T-cell (primary cell): ENCODE results near the gene SYT2. TPM values are rescaled to one million over a fixed set of nuclear protein-coding genes. Genes with fewer than 3 reads are reported as not detected.

Experiments used
- ATAC-seq, 4 experiments: fragments of 200-7000 bp in 3 of 4; fragments of 150-1000 bp in 1 of 4; cut with Tn5 transposase; replicated peaks in 1 of 4; 1 replicate in 3 of 4; 2 replicates in 1 of 4; pipeline ENCODE4 v1.10.0; 2021; ENCODE audit warnings: moderate library complexity in 3 of 4, mild to moderate bottlenecking in 2 of 4, moderate number of reproducible peaks in 1 of 4
- CTCF ChIA-PET, 2 donors: fragments of 300-600 bp; sonication (Branson Sonifier 250); formaldehyde crosslinking; loops; one replicate each; lab custom pipeline; 2022; ENCODE audit warnings: antibody characterized with exemption in 2 of 2; lab: Charles Lee
- POLR2A ChIA-PET, 2 donors: fragments of 300-600 bp; sonication (Branson Sonifier 250); formaldehyde crosslinking; loops; one replicate each; lab custom pipeline; 2022; ENCODE audit warnings: antibody characterized with exemption in 2 of 2; lab: Charles Lee
- DNase-seq, 35 experiments: peaks; one replicate each; pipeline versions ENCODE4 v3.0.0 to v3.0.0-alpha.2; 2013 to 2023
- H3K27ac ChIP-seq: one replicate; pipeline ENCODE4 v1.5.1; 2013; ENCODE audit warnings: low read length
- H3K27me3 ChIP-seq, 2 experiments: replicated peaks in 1 of 2; 1 replicate in 1 of 2; 2 replicates in 1 of 2; pipeline versions ENCODE4 v1.6.1 to v1.7.0; 2013; ENCODE audit warnings: low read length in 1 of 2, mixed read lengths in 1 of 2; ENCODE audit not compliant: control insufficient read depth in 2 of 2, insufficient read depth in 2 of 2; ENCODE audit errors: extremely low read depth in 1 of 2
- H3K36me3 ChIP-seq, 2 donors: 1 replicate in 1 of 2; 2 replicates in 1 of 2; pipeline versions ENCODE4 v1.6.1 to v1.7.0; 2013; ENCODE audit warnings: low read length in 1 of 2; ENCODE audit not compliant: control insufficient read depth in 2 of 2, insufficient read depth in 1 of 2; ENCODE audit errors: extremely low read depth in 1 of 2
- H3K4me1 ChIP-seq, 2 experiments: 1 replicate in 1 of 2; 2 replicates in 1 of 2; pipeline versions ENCODE4 v1.6.1 to v1.7.0; 2013; ENCODE audit warnings: low read length in 2 of 2, mixed read lengths in 1 of 2; ENCODE audit not compliant: insufficient read depth in 2 of 2, control insufficient read depth in 1 of 2; ENCODE audit errors: extremely low read depth in 1 of 2
- H3K4me3 ChIP-seq, 2 donors: 1 replicate in 1 of 2; 2 replicates in 1 of 2; pipeline versions ENCODE4 v1.5.1 to v1.7.0; 2013; ENCODE audit warnings: mild to moderate bottlenecking in 2 of 2, low read length in 1 of 2, moderate library complexity in 1 of 2; ENCODE audit not compliant: control insufficient read depth in 1 of 2; ENCODE audit errors: extremely low read depth in 1 of 2
- H3K9me3 ChIP-seq: 2 replicates; pipeline ENCODE4 v1.7.0; 2013
- H3K27ac Mint-ChIP-seq, 2 donors: one replicate each; pipeline ENCODE4 v1.8.0; 2020 to 2021; ENCODE audit warnings: mild to moderate bottlenecking in 2 of 2, mixed read lengths in 2 of 2
- H3K27me3 Mint-ChIP-seq, 2 donors: one replicate each; pipeline ENCODE4 v1.8.0; 2021 to 2022; ENCODE audit warnings: mixed read lengths in 2 of 2
- H3K36me3 Mint-ChIP-seq: one replicate; pipeline ENCODE4 v1.8.0; 2021; ENCODE audit warnings: mixed read lengths
- H3K4me1 Mint-ChIP-seq, 3 donors: one replicate each; pipeline ENCODE4 v1.8.0; 2020 to 2022; ENCODE audit warnings: mixed read lengths in 3 of 3, mild to moderate bottlenecking in 1 of 3
- H3K4me3 Mint-ChIP-seq, 3 donors: one replicate each; pipeline ENCODE4 v1.8.0; 2020 to 2022; ENCODE audit warnings: mild to moderate bottlenecking in 3 of 3, mixed read lengths in 3 of 3, moderate library complexity in 3 of 3
- H3K9me3 Mint-ChIP-seq, 3 donors: one replicate each; pipeline ENCODE4 v1.8.0; 2020 to 2022; ENCODE audit warnings: mixed read lengths in 3 of 3
- WGBS: methylation state at CpG from one replicate; pipeline ENCODE4 v1.1.5; 2013; ENCODE audit warnings: missing lambda C conversion rate; ENCODE audit not compliant: insufficient coverage; 5-methylcytosine and 5-hydroxymethylcytosine counted together
- total RNA-seq, 35 experiments: library from RNA in 6 of 35; stranded (reverse) in 6 of 35; fragments of 120-200 nt in 1 of 35; gene quantifications; one replicate each; pipeline versions ENCODE4 v1.2.1 to v1.2.4 and lab custom pipeline; 2013 to 2026

Gene SYT2
- total RNA-seq, 5 donors from 2014 or later (not counting 1 experiment from before 2014, with no cell fraction given), result 0.03 to 0.07 (median 0.06) TPM; not detected in 2

GRCh38 chr1:202663131-202663530 is 47.1 kb downstream of the SYT2 start:
- WGBS, result 64% methylated on average over 7 of the region's 10 CpGs
- CTCF ChIA-PET, result no interaction called here

DNA sequence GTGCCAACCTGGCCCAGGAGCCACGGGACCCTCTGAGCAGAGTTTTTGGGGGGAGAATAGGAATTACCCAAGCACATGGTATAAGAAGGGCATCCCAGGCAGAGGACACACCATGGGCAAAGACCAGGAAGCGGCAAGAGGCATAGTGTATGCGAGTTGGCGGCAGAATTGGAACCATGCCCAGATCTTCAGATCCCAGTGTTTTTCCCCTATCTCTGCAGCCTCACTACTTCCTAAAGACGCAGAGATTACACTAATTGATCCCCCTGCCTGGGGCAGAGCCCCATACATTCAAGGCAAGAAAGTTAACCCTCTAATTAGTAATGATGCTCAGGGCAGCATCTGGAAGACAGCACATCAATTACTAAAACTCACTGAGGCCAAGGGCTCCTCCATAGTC is 48.2 kb downstream of the SYT2 start:
- peaks cover under 1 to 51% of the 10 kb centered on the region in 2 experiments for H3K27me3 ChIP-seq
- H3K27ac ChIP-seq, result no peak overlapping the region
- Mint-ChIP-seq H3K27ac (no peak overlapping the region), H3K36me3 (no peaks in the 10 kb centered on the region), H3K27me3 (peaks cover 45 to 46% of the 10 kb centered on the region in 2 donors), H3K4me3 (no peak overlapping the region), H3K9me3 (no peaks in the 10 kb centered on the region), H3K4me1 (no peaks in the 10 kb centered on the region)
- no peaks in the 10 kb centered on the region for H3K9me3 ChIP-seq
- H3K36me3 ChIP-seq, result no peaks in the 10 kb centered on the region
- ATAC-seq, result no peak
- CTCF ChIA-PET, result interaction anchor here in 1 of 2 donors (0.5 kb wide), 2 partner anchors 32 to 151 kb away, joined by 3 to 4 read pairs; no protein-coding TSS in a partner anchor
- 64% methylated on average over 5 of the region's 5 CpGs for WGBS
- POLR2A ChIA-PET, result no interaction called here
- H3K4me3 ChIP-seq, result no peak overlapping the region
- DNase-seq, result no peak
- H3K4me1 ChIP-seq, result no peaks in the 10 kb centered on the region

More at GRCh38 chr1:202663131-202663530, 47.1 kb downstream of the SYT2 start:
- Mint-ChIP-seq H3K27ac (no peak overlapping the region), H3K9me3 (no peaks in the 10 kb centered on the region), H3K36me3 (no peaks in the 10 kb centered on the region), H3K27me3 (peaks cover 39 to 44% of the 10 kb centered on the region in 2 donors), H3K4me1 (no peaks in the 10 kb centered on the region), H3K4me3 (no peak overlapping the region)
- no peaks in the 10 kb centered on the region for H3K9me3 ChIP-seq
- peaks cover 0 to 40% of the 10 kb centered on the region in 2 experiments for H3K27me3 ChIP-seq
- no peaks in the 10 kb centered on the region for H3K4me1 ChIP-seq
- POLR2A ChIA-PET, result no interaction called here
- H3K4me3 ChIP-seq, result no peak overlapping the region
- H3K27ac ChIP-seq, result no peak overlapping the region
- ATAC-seq (no peak), DNase-seq (no peak)
- H3K36me3 ChIP-seq, result no peaks in the 10 kb centered on the region

GRCh38 chr1:202661136-202661845 is 49.0 kb downstream of the SYT2 start:
- DNase-seq (peak in 1 of 35 experiments; percentile 27), ATAC-seq (peak in 1 of 4 experiments; percentile 32)
- POLR2A ChIA-PET, result no interaction called here
- Histone ChIP-seq H3K9me3 (no peaks in the 10 kb centered on the region), H3K27ac (no peak overlapping the region), H3K36me3 (no peaks in the 10 kb centered on the region), H3K4me1 (no peaks in the 10 kb centered on the region), H3K4me3 (no peak overlapping the region), H3K27me3 (peaks cover 4 to 59% of the 10 kb centered on the region in 2 experiments)
- H3K4me3 Mint-ChIP-seq, result no peak overlapping the region
- H3K27me3 Mint-ChIP-seq, result peaks cover 50 to 51% of the 10 kb centered on the region in 2 donors
- H3K27ac Mint-ChIP-seq, result no peak overlapping the region
- 57% methylated on average over 9 of the region's 13 CpGs for WGBS
- H3K4me1 Mint-ChIP-seq, result no peaks in the 10 kb centered on the region
- CTCF ChIA-PET, result interaction anchor here in 1 of 2 donors (0.5 kb wide), 1 partner anchor 150 kb away, joined by 3 read pairs; no protein-coding TSS in a partner anchor
- no peaks in the 10 kb centered on the region for H3K36me3 Mint-ChIP-seq
- H3K9me3 Mint-ChIP-seq, result no peaks in the 10 kb centered on the region

GRCh38 chr1:202659974-202660373 is 50.3 kb downstream of the SYT2 start:
- H3K27ac Mint-ChIP-seq, result no peak overlapping the region
- no peaks in the 10 kb centered on the region for H3K4me1 ChIP-seq
- no peak overlapping the region for H3K4me3 Mint-ChIP-seq
- ChIA-PET POLR2A (no interaction called here), CTCF (interaction anchor here in 1 of 2 donors (0.6 to 0.7 kb wide), 2 partner anchors 86 to 158 kb away, joined by 3 read pairs; no protein-coding TSS in a partner anchor)
- no peaks in the 10 kb centered on the region for H3K4me1 Mint-ChIP-seq
- peaks cover 57 to 58% of the 10 kb centered on the region in 2 donors for H3K27me3 Mint-ChIP-seq
- H3K9me3 ChIP-seq, result no peaks in the 10 kb centered on the region
- no peaks in the 10 kb centered on the region for H3K36me3 ChIP-seq
- no peaks in the 10 kb centered on the region for H3K9me3 Mint-ChIP-seq
- 44% methylated on average over 2 of the region's 3 CpGs for WGBS
- no peak for ATAC-seq
- DNase-seq, result no peak
- peaks cover 4 to 72% of the 10 kb centered on the region in 2 experiments for H3K27me3 ChIP-seq
- no peaks in the 10 kb centered on the region for H3K36me3 Mint-ChIP-seq
- H3K27ac ChIP-seq, result no peak overlapping the region
- no peak overlapping the region for H3K4me3 ChIP-seq

GRCh38 chr1:202659541-202659940 is 50.7 kb downstream of the SYT2 start:
- Mint-ChIP-seq H3K9me3 (no peaks in the 10 kb centered on the region), H3K4me3 (no peak overlapping the region), H3K27me3 (peaks cover 61 to 62% of the 10 kb centered on the region in 2 donors), H3K4me1 (no peaks in the 10 kb centered on the region), H3K27ac (no peak overlapping the region), H3K36me3 (no peaks in the 10 kb centered on the region)
- WGBS, result 49% methylated on average over 3 of the region's 6 CpGs
- H3K27ac ChIP-seq, result no peak overlapping the region
- DNase-seq (no peak), ATAC-seq (no peak)
- ChIA-PET CTCF (interaction anchor here in 1 of 2 donors (1.2 kb wide), 1 partner anchor 33 kb away, joined by 3 read pairs; no protein-coding TSS in a partner anchor), POLR2A (no interaction called here)
- no peaks in the 10 kb centered on the region for H3K9me3 ChIP-seq
- H3K36me3 ChIP-seq, result no peaks in the 10 kb centered on the region
- H3K27me3 ChIP-seq, result peaks cover 4 to 74% of the 10 kb centered on the region in 2 experiments
- H3K4me1 ChIP-seq, result no peaks in the 10 kb centered on the region
- H3K4me3 ChIP-seq, result no peak overlapping the region

GRCh38 chr1:202658769-202659168 is 51.5 kb downstream of the SYT2 start:
- Histone ChIP-seq H3K9me3 (no peaks in the 10 kb centered on the region), H3K27me3 (peaks cover 4 to 78% of the 10 kb centered on the region in 2 experiments), H3K4me3 (no peak overlapping the region), H3K36me3 (no peaks in the 10 kb centered on the region), H3K4me1 (no peaks in the 10 kb centered on the region), H3K27ac (no peak overlapping the region)
- H3K4me1 Mint-ChIP-seq, result no peaks in the 10 kb centered on the region
- H3K4me3 Mint-ChIP-seq, result no peak overlapping the region
- H3K27ac Mint-ChIP-seq, result no peak overlapping the region
- WGBS, result no CpG with 5 or more reads among the region's 2 CpGs
- peaks cover 58 to 60% of the 10 kb centered on the region in 2 donors for H3K27me3 Mint-ChIP-seq
- ChIA-PET POLR2A (no interaction called here), CTCF (interaction anchor here in 1 of 2 donors (0.7 to 1.2 kb wide), 2 partner anchors 33 to 102 kb away, joined by 3 to 5 read pairs; no protein-coding TSS in a partner anchor)
- no peaks in the 10 kb centered on the region for H3K36me3 Mint-ChIP-seq
- DNase-seq (no peak), ATAC-seq (no peak)
- H3K9me3 Mint-ChIP-seq, result no peaks in the 10 kb centered on the region
